GM21825 (cell line): Measurements from ENCODE around the gene RIN2.
"Not testable (repeated sequence)": the region's sequence is repeated elsewhere in the genome, so short reads cannot be mapped to it uniquely, and the experiment has no call there.

Experiments used
- ATAC-seq: cut with Tn5 transposase; IDR thresholded peaks from one replicate; pipeline ENCODE4 v1.9.1; 2021; ENCODE audit warnings: mild to moderate bottlenecking, moderate library complexity; ENCODE audit not compliant: unreplicated experiment

Gene RIN2

GRCh38 chr20:19785173-19785982, 27.3 kb downstream of the RIN2 start:
- no peak for ATAC-seq

- no peak for ATAC-seq
Observed at GRCh38 chr20:19785983-19786285, 27.9 kb downstream of the RIN2 start.

- ATAC-seq = no peak
Observed at GRCh38 chr20:19786311-19786710, 28.3 kb downstream of the RIN2 start.

GRCh38 chr20:19787366-19787765, 29.3 kb downstream of the RIN2 start:
- no peak for ATAC-seq

GRCh38 chr20:19789009-19789408, 31.0 kb downstream of the RIN2 start:
- no peak for ATAC-seq

- ATAC-seq = no peak
Observed at GRCh38 chr20:19789446-19789845, 31.4 kb downstream of the RIN2 start.

- ATAC-seq = no peak
Observed at GRCh38 chr20:19791887-19792286, 33.8 kb downstream of the RIN2 start.

- ATAC-seq = no peak
Observed at GRCh38 chr20:19793716-19794115, 35.7 kb downstream of the RIN2 start.

- no peak for ATAC-seq
Observed at GRCh38 chr20:19794941-19795340, 36.9 kb downstream of the RIN2 start.

- ATAC-seq = no peak
Observed at GRCh38 chr20:19799325-19799724, 41.3 kb downstream of the RIN2 start.

- ATAC-seq = no peak
Observed at GRCh38 chr20:19802099-19802491, 44.0 kb downstream of the RIN2 start.

- no peak for ATAC-seq
Observed at GRCh38 chr20:19802492-19803158, 44.6 kb downstream of the RIN2 start.

GRCh38 chr20:19806276-19806675, 48.2 kb downstream of the RIN2 start:
- not testable (repeated sequence) for ATAC-seq

GRCh38 chr20:19806806-19807190, 48.7 kb downstream of the RIN2 start:
- ATAC-seq = no peak

GRCh38 chr20:19807191-19807945, 49.3 kb downstream of the RIN2 start:
- ATAC-seq = no peak
